HS-27A (cell line): ENCODE measurements around the gene ABHD5.
A peak's percentile ranks its signal among the peaks of the same experiment; 100 is the strongest.

Source experiments
- DNase-seq: peaks from one replicate; pipeline ENCODE4 v3.0.0-alpha.2; 2012; ENCODE audit warnings: low read depth, missing footprints

Gene ABHD5

GRCh38 chr3:43723121-43723734, 32.5 kb downstream of the ABHD5 start:
- DNase-seq: no peak

DNA sequence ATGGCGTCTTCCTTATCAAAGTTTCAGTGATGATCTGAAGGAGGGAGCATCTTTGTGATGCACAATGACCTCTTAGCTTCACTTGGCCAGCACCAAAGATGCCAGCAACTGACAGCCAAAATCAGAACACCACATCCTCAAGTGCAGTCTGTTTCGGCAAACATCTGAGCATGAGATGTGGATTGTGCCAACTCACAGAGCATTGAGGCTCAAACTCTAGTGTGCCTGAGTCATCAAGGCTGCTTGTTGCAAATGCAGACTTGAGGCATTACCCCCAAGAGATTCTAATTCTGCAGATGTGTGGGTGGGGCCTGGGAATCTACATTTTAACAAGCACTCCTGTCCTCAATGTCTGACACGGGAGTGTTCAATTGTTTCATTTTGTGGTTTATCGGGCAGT, 35.8 kb downstream of the ABHD5 start:
- DNase-seq: no peak

DNA sequence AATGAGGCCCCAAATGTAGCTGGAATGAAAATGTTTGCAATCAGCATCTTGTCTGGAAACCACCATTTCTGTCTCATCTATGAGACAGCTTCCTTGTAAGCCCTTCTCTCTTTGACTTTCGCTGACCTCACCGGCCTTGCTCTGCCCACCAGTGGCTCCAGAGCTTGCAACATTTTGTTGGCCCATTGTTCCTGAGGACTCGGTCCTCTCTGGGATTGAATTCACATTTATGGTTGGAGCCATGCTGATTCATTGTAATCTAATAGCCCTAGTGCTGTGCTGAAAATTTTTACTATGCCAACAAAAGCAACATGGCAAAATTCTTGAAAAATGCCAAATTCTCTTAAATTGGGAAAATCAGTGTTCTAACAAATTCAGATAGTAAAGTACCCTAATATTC, 37.2 kb downstream of the ABHD5 start:
- no peak for DNase-seq

DNA sequence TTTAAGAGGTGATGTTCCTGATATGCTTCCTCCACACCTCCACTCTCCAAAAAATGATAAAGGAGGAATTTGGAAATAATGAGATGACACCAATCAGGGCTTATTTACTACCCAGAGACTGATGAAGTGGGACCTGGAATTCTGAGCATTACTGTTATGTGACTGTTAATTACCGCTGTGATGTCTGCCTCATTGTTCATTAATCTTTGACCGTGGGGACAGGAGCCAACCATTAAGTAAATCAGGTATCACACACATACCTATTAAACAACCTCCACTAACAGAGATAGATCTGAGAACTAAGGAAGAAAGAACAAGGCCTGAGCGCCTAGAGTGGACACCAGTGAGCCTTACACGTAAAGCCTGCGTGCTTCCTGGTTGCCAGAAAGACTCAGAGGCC, 37.7 kb downstream of the ABHD5 start:
- no peak for DNase-seq

GRCh38 chr3:43728947-43729346, 38.2 kb downstream of the ABHD5 start:
- DNase-seq: no peak

GRCh38 chr3:43729707-43730414, 39.1 kb downstream of the ABHD5 start:
- DNase-seq: no peak

DNA sequence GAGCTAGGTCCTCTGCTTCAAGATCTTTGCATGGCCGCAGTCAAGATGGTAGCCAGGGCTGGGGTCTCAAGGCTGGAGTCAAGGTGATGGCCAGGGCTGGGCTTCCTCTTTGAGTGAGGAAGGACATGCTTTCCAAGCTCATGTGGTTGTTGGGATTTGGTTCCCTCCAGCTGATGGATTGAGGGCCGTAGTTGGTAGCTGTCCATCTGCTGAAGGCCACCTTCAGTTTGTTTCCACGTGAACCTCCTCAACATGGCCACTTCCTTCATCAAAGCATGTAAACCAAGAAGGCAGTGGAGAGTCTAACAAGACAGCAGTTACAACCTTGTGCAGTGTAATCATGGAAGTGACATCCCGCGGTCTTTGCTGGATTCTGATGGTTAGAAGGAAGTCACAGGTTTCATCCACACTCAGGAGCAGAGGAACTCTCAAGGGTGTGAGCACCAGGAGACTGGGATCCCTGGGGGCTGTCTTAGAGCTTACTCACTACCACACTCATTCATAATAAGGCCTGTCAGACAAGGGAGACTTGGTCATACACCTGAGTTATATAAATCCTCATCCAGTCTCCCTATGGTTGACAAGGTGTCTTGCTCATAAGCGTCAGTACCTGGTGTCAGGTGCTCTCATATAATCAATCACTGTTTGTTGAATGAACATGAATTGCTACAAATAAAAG, 42.1 kb downstream of the ABHD5 start:
- DNase-seq: no peak

DNA sequence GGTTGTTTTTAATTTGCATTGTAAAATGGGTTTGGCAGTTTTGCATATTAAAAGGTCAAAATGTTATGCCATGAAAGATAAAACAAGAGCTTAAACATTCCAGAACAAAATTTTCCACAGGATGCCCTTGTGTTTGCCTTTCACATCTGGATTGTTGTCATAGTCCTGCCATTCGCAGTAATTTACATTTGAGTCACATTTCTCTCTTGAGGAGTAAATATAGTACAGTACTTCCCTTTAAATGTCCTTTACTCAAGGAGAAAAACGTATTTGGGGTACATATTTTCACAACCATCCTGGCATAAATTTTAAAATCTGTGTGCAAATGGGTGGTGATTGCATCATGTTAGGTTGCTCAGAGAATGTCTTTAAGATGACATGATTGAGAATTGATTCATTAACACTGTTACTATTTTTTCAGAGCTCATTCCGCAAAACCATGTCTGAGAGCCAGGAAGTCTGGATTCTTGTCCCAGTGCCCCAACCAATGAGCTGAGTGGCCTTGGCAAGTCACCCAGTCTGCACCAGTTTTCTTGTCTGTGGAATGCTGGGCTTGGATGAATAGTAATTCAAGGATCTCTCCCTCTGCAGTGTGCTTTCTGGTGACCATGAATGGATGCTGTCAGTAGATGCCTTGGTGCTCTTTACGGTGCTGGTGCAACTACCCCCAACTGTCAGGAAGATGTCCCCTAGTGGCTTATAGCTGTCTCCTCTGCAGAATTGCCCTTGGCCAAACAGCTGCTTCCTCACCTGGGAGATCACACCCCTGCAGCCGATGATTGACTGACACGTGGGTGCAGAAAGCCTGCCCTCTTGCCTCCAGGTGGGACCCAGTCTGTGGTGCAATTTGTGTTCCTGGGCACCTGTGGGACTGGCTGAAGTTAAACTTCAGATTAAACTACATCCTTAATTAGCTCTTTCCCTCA, 43.0 kb downstream of the ABHD5 start:
- no peak for DNase-seq

- DNase-seq: no peak
These were observed 43.9 kb downstream of the ABHD5 start for GRCh38 chr3:43734685-43735084.

- no peak for DNase-seq
These were observed 44.9 kb downstream of the ABHD5 start for GRCh38 chr3:43735618-43736017.

GRCh38 chr3:43736558-43737440, 46.1 kb downstream of the ABHD5 start:
- DNase-seq: peak; percentile 65

DNA sequence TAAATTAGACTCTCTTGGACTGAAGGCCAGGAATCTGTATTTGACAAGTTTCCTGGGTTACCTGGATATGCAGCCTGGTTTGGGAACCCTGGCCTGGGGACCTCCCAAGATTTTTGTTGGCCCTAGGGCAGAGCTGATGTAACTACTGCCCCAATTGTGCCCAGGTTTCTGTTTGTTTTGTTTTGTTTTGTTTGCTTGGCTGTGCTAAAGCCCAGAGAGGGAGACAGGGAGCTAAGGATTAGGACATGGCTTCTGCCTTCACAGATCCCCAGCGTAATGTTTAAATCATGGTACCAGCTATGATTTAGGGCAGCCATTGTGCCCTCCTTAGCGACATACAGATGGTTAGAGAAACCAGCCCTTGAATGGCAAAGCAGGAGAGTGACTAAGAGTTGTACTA, 47.6 kb downstream of the ABHD5 start:
- no peak for DNase-seq

- no peak for DNase-seq
These were observed 52.2 kb downstream of the ABHD5 start for GRCh38 chr3:43742920-43743319.

DNA sequence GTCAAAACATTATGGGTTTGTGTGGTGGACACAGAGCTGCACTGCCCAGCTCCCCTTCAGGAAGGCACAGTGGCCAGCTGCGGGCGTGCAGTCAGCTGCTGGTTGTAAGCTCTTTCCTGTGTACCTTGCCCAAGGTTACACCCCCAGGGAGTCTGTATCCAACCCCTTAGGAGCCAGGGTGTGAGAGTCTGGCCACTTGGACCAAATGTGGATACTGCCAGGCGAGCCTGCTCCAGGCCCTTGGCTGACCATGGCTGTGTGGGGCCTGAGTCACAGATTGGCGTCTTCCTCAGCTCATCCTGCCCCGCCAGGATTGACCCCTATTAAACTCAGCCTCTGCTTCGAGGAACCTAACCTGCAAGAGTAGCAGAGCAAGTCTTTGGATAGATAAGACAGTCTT, 56.9 kb downstream of the ABHD5 start:
- no peak for DNase-seq

DNA sequence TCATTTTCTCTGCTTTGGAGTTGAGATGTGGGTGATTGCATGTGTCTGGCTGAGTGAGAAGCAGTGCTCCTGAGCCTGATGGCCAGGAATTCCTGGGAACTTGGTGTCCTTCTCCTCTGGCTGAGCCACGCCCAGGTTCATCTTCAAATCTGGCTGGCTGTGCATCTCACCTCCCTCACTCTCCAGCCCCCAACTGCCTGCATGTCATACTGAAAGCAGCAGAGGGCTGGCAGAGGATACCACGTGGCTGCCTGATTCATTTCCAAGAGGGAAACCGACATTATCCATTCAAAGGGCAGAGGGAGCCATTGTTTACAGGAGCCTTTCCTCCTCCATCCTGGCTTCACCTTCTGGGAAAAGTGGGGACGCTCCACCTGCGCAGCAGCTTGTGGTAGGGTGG, 57.4 kb downstream of the ABHD5 start:
- no peak for DNase-seq

DNA sequence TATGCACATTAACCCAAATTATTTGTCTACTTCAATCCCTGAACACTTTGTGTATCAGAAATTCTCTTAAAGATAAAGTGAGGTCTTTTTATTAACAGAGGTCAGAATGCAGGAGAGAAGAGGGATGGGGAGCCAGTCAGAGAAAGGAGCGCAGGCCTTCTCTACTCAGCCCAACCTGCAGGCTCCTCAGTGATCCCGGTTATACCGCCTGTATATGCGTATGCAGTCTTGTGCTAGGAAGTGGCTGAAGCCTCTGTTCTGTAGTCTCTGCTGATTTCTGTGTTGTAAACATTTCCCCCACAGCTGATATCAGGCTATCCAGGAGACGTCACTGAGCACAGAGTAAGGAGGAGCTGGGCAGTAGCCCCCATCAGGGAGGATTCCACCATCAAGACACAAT, 57.9 kb downstream of the ABHD5 start:
- no peak for DNase-seq

- DNase-seq: no peak
These were observed 62.2 kb downstream of the ABHD5 start for GRCh38 chr3:43752905-43753304.

DNA sequence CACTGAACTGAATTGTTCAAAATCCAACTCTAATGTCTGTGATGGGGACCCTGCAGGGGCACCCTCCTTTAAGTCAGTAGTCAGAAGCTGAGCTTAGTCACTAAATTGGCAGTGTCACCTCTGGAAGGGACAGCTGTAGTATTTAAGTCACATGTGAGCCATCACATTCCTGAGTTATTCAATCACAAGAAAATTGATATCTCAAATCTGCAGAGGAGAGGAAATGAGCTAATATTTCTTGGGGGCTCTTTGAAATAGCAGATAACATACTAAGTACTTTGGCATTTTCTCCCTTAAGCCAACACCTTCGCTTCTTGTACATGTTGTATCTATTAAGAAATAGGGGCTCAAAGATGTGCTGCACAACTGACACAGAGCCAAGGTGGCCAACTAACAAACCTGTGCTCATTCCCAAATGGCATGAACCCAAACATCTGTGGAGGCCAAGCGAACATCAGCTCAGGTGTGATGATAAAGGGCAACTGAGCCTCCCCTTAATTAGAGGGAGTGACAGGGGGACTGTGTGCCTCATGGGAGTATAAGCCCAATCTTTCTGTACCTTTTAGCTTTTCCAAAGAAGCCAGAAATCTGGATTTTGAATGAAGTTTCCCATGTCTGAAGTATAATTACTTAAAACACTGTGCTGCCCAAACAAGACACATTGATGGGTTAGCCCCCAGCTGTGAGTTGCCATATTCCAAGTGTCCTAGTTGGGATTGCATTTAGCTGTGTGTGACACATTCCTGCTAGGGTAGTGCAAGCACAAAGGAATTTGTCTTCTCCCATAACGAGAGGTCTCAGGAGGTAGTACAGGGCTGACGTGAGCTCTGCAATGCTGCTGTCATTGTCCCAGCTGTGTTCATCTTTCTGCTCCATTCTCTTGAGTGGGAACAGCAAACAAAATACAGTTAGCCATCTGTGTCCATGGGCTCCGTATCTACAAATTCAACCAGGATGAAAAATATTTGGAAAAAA, 63.3 kb downstream of the ABHD5 start:
- peak; percentile 88 for DNase-seq

DNA sequence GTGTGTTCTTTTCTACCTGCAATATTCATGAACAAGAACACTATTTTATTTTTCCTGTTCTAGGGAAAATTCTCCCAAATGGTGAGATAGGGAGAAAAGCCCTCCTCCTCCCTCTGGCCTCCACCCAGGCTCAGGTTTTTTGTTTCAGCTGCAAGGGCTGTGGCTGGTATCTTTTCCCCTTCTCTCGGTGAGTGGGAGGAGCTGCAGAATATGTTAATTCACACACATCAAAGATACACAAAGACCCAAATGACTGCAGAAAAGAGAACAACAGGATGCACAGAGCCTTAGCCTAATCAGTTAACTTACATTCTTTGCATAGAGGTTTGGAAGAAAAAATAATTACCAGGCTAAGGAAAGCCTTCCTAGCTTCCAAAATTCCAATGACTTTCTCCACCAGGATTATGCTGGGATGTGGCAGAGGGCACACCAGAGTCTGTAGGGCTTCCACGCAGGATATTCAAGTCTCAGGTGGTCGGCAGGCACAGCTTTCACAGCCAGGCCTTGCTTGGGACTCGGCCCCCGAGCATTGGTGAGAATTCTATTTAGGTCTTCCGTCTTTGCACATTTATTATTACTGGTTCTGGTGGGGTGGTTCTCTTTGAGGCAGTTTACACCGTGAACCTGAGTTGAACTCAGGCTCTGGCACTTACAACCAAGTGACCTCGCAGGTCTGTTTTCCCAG, 64.9 kb downstream of the ABHD5 start:
- no peak for DNase-seq
